SK-N-SH treated with all-trans-retinoic acid at 6 μM for 48 hours (cell line): ENCODE results near the gene FGD3.

Experiments used
- ATAC-seq: fragments of 200-7000 bp; cut with Tn5 transposase; 3 replicates; pipeline ENCODE4 v1.9.1; 2020; ENCODE audit warnings: mild to moderate bottlenecking, moderate library complexity
- ARNTL ChIP-seq: fragments of 450-650 bp; formaldehyde crosslinking; IDR thresholded peaks from 2 replicates; pipeline ENCODE4 v1.5.0; 2020; ENCODE audit warnings: low read depth, mild to moderate bottlenecking, moderate library complexity, borderline replicate concordance
- BACH2 ChIP-seq: fragments of 250-450 bp; sonication (Bioruptor Pico); IDR thresholded peaks from 2 replicates; pipeline ENCODE4 v1.9.0; 2021; ENCODE audit warnings: mild to moderate bottlenecking, borderline replicate concordance
- CREB5 ChIP-seq: fragments of 250-450 bp; sonication (Bioruptor Pico); IDR thresholded peaks from 2 replicates; pipeline ENCODE4 v1.5.1; 2020; ENCODE audit warnings: low read depth, mild to moderate bottlenecking, moderate library complexity
- CSDC2 ChIP-seq: fragments of 250-450 bp; sonication (Bioruptor Pico); IDR thresholded peaks from 2 replicates; pipeline ENCODE4 v1.5.0; 2020; ENCODE audit warnings: mild to moderate bottlenecking, moderate library complexity
- ESRRG ChIP-seq: fragments of 250-450 bp; sonication (Bioruptor Pico); IDR thresholded peaks from 2 replicates; pipeline ENCODE4 v1.6.1; 2021; ENCODE audit warnings: mild to moderate bottlenecking
- GLIS3 ChIP-seq: fragments of 250-450 bp; sonication (Bioruptor Pico); IDR thresholded peaks from 2 replicates; pipeline ENCODE4 v1.5.0; 2020; ENCODE audit warnings: mild to moderate bottlenecking, moderate library complexity
- ISL1 ChIP-seq: fragments of 250-450 bp; sonication (Bioruptor Pico); IDR thresholded peaks from 2 replicates; pipeline ENCODE4 v2.1.2; 2022; ENCODE audit warnings: mild to moderate bottlenecking, moderate library complexity
- OSR1 ChIP-seq: fragments of 250-450 bp; sonication (Bioruptor Pico); IDR thresholded peaks from 2 replicates; pipeline ENCODE4 v1.8.0; 2022; ENCODE audit warnings: moderate library complexity, mild to moderate bottlenecking, inconsistent platforms
- PATZ1 ChIP-seq: fragments of 250-450 bp; sonication (Bioruptor Pico); IDR thresholded peaks from 2 replicates; pipeline ENCODE4 v1.8.0; 2020; ENCODE audit warnings: mild to moderate bottlenecking, moderate library complexity, borderline replicate concordance
- PPARA ChIP-seq: fragments of 250-450 bp; sonication (Bioruptor Pico); IDR thresholded peaks from 2 replicates; pipeline ENCODE4 v1.5.0; 2020; ENCODE audit warnings: mild to moderate bottlenecking, borderline replicate concordance
- RARB ChIP-seq: fragments of 250-450 bp; sonication (Bioruptor Pico); IDR thresholded peaks from 2 replicates; pipeline ENCODE4 v1.8.0; 2021; ENCODE audit warnings: mild to moderate bottlenecking, moderate library complexity
- SNAI2 ChIP-seq: fragments of 250-450 bp; sonication (Bioruptor Pico); IDR thresholded peaks from 2 replicates; pipeline ENCODE4 v1.5.0; 2020; ENCODE audit warnings: mild to moderate bottlenecking, moderate library complexity
- TOX ChIP-seq: fragments of 250-450 bp; sonication (Bioruptor Pico); IDR thresholded peaks from 2 replicates; pipeline ENCODE4 v1.8.0; 2021; ENCODE audit warnings: mild to moderate bottlenecking, moderate library complexity, borderline replicate concordance
- TSHZ2 ChIP-seq: fragments of 250-450 bp; sonication (Bioruptor Pico); IDR thresholded peaks from 2 replicates; pipeline ENCODE4 v1.5.0; 2020; ENCODE audit warnings: mild to moderate bottlenecking, moderate library complexity
- ZC3H10 ChIP-seq: fragments of 250-450 bp; sonication (Bioruptor Pico); IDR thresholded peaks from 2 replicates; pipeline ENCODE4 v1.5.1; 2021; ENCODE audit warnings: mild to moderate bottlenecking, moderate library complexity
- ZNF565 ChIP-seq: fragments of 450-650 bp; formaldehyde crosslinking; conservative IDR thresholded peaks from 2 replicates; pipeline ENCODE4 v1.5.0; 2020; ENCODE audit warnings: low read depth, mild to moderate bottlenecking, moderate library complexity
- ZNF70 ChIP-seq: fragments of 450-650 bp; formaldehyde crosslinking; IDR thresholded peaks from 2 replicates; pipeline ENCODE4 v1.5.0; 2020; ENCODE audit warnings: mild to moderate bottlenecking, moderate library complexity
- ZNF8 ChIP-seq: fragments of 450-650 bp; formaldehyde crosslinking; IDR thresholded peaks from 2 replicates; pipeline ENCODE4 v1.5.0; 2020; ENCODE audit warnings: mild to moderate bottlenecking, moderate library complexity
- TF ChIP-seq, protein P1 (sequence below): fragments of 250-450 bp; sonication (Bioruptor Pico); IDR thresholded peaks from 2 replicates; pipeline ENCODE4 v1.8.0; 2021; ENCODE audit warnings: low read depth, mild to moderate bottlenecking, moderate library complexity, borderline replicate concordance

Gene FGD3

DNA sequence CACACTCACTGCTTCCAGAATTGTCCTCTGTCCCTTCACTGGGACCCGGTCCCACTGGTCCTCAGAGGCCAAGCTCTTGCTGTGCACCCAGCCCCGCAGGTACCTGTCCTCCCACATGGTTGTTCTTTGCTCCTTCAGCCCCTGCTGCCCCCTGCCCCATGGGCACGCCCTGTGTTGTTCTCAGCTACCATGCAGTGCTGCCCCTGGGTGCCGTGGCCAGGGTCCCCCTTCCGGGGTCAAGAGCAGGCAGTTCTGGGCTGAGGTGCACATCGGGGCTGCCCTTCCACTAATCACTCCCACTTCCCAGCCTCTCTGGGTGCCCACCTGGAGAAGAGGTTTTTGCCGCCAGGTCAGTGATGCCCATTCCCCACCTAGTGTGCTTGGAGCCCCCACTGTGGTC, 79.3 kb downstream of the FGD3 start:
- no peak for ATAC-seq
- TF ChIP-seq ZC3H10 (no peak), CSDC2 (CRISPR knock-in tag) (no peak), ZNF8 (no peak), PPARA (CRISPR knock-in tag) (no peak), TSHZ2 (no peak), GLIS3 (no peak), ZNF565 (CRISPR knock-in tag) (no peak), SNAI2 (CRISPR knock-in tag) (no peak), ESRRG (no peak), PATZ1 (CRISPR knock-in tag) (no peak), TOX (CRISPR knock-in tag) (no peak), OSR1 (CRISPR knock-in tag) (no peak), ISL1 (CRISPR knock-in tag) (no peak), RARB (no peak), BACH2 (CRISPR knock-in tag) (no peak), CREB5 (CRISPR knock-in tag) (no peak)
- TF ChIP-seq, protein P1, sequence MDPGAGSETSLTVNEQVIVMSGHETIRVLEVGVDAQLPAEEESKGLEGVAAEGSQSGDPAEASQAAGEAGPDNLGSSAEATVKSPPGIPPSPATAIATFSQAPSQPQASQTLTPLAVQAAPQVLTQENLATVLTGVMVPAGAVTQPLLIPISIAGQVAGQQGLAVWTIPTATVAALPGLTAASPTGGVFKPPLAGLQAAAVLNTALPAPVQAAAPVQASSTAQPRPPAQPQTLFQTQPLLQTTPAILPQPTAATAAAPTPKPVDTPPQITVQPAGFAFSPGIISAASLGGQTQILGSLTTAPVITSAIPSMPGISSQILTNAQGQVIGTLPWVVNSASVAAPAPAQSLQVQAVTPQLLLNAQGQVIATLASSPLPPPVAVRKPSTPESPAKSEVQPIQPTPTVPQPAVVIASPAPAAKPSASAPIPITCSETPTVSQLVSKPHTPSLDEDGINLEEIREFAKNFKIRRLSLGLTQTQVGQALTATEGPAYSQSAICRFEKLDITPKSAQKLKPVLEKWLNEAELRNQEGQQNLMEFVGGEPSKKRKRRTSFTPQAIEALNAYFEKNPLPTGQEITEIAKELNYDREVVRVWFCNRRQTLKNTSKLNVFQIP = no peak

GRCh38 chr9:93027750-93028149, 80.4 kb downstream of the FGD3 start:
- ATAC-seq = no peak
- TF ChIP-seq ISL1 (CRISPR knock-in tag) = no peak
- TF ChIP-seq ARNTL (CRISPR knock-in tag) = no peak
- TF ChIP-seq PPARA (CRISPR knock-in tag) = no peak
- TF ChIP-seq RARB = no peak
- TF ChIP-seq ZNF70 (CRISPR knock-in tag) = no peak
- TF ChIP-seq BACH2 (CRISPR knock-in tag) = no peak
- no peak for TF ChIP-seq SNAI2 (CRISPR knock-in tag)
- no peak for TF ChIP-seq TOX (CRISPR knock-in tag)
- TF ChIP-seq PATZ1 (CRISPR knock-in tag) = no peak
- TF ChIP-seq OSR1 (CRISPR knock-in tag) = no peak
- TF ChIP-seq GLIS3 = no peak

- no peak for ATAC-seq
- TF ChIP-seq OSR1 (CRISPR knock-in tag) = no peak
- TF ChIP-seq ZNF70 (CRISPR knock-in tag) = no peak
- no peak for TF ChIP-seq TOX (CRISPR knock-in tag)
Observed at GRCh38 chr9:93028448-93029006, 81.2 kb downstream of the FGD3 start.
